ENCODE data around the gene KLHL5.

KLHL5 gene, protein sequence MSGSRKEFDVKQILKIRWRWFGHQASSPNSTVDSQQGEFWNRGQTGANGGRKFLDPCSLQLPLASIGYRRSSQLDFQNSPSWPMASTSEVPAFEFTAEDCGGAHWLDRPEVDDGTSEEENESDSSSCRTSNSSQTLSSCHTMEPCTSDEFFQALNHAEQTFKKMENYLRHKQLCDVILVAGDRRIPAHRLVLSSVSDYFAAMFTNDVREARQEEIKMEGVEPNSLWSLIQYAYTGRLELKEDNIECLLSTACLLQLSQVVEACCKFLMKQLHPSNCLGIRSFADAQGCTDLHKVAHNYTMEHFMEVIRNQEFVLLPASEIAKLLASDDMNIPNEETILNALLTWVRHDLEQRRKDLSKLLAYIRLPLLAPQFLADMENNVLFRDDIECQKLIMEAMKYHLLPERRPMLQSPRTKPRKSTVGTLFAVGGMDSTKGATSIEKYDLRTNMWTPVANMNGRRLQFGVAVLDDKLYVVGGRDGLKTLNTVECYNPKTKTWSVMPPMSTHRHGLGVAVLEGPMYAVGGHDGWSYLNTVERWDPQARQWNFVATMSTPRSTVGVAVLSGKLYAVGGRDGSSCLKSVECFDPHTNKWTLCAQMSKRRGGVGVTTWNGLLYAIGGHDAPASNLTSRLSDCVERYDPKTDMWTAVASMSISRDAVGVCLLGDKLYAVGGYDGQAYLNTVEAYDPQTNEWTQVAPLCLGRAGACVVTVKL

DNA sequence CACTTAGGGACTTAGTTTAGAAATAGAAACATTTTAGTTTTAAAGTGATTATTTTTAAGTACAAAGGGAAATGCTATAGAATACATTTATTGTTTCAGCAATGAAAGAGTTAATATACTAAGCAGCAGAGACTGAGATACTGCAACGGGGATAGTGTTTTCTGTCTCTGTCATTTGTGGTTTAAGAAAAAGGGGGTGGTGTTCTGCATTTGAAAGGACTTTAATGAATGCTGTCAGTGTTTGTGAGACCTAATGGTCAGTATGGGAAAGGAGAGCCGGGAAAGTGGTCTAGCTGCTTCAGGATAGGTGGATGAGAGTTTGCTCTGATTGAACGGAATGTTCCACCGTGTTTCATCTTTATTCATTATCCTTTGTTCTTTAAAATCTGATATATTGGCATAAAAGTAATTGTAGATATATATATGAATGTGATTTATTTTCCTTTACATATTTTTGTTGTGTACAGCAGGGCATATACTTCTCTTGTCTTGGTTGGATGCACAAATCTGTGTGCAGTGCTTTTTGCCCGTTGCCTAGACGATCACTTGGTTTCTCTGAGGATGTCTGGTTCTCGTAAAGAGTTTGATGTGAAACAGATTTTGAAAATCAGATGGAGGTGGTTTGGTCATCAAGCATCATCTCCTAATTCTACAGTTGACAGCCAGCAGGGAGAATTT is at the start of gene KLHL5:
Gene KLHL5 (plus strand): TSS at position 139 of the 676 bp plus-strand sequence. CDS start 421 bp downstream, at position 560.
- DNase-seq (ENCODE audit: low read depth) = no peak
- TF ChIP-seq, protein P1, sequence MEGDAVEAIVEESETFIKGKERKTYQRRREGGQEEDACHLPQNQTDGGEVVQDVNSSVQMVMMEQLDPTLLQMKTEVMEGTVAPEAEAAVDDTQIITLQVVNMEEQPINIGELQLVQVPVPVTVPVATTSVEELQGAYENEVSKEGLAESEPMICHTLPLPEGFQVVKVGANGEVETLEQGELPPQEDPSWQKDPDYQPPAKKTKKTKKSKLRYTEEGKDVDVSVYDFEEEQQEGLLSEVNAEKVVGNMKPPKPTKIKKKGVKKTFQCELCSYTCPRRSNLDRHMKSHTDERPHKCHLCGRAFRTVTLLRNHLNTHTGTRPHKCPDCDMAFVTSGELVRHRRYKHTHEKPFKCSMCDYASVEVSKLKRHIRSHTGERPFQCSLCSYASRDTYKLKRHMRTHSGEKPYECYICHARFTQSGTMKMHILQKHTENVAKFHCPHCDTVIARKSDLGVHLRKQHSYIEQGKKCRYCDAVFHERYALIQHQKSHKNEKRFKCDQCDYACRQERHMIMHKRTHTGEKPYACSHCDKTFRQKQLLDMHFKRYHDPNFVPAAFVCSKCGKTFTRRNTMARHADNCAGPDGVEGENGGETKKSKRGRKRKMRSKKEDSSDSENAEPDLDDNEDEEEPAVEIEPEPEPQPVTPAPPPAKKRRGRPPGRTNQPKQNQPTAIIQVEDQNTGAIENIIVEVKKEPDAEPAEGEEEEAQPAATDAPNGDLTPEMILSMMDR (IDR thresholded peaks at IDR 0.05; ENCODE audit: control insufficient read depth, extremely low read depth, insufficient read depth) = no peak
- no peak within 1 kb of the TSS for H3K4me3 ChIP-seq (ENCODE audit: low read depth, low read length)

DNA sequence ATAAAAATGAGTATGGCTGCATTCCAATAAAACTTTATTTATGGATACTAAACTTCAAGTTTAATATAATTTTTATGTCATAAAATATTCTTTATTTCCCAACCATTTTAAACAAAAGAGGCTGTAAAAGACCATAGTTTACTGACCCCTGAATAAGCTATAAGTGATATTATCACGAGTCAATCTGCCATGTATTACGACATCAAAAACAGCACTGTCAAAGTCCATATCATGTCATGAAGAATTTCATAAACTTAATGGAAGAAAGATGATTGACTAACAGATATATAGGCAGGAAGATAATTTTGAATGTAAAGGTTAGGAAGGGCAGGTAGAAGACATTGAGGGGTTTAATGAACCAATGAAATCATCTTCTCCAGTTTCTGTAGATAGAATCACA is 48.0 kb upstream of the KLHL5 start:
- TF ChIP-seq, protein P1 (IDR thresholded peaks at IDR 0.05; ENCODE audit: control insufficient read depth, extremely low read depth, insufficient read depth) = no peak
- no peak overlapping the region for H3K4me3 ChIP-seq (ENCODE audit: low read depth, low read length)
- DNase-seq (ENCODE audit: low read depth) = no peak

DNA sequence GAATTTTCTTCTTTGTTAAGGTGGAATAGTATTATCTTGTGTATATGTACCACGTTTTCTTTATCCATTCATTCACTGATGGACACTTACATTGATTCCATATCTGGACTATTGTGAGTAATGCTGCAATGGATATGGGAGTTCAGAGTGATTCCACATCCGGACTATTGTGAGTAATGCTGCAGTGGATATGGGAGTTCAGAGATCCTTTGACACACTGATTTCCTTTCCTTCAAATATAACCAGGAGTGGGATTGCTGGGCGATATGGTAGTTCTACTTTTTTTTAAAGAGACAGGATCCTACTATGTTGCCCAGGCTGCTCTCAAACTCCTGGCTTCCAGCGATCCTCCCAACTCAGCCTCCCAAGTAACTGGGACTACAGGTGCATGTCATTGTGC is 41.9 kb upstream of the KLHL5 start:
- TF ChIP-seq, protein P1 (IDR thresholded peaks at IDR 0.05; ENCODE audit: control insufficient read depth, extremely low read depth, insufficient read depth) = no peak
- no peak for DNase-seq (ENCODE audit: low read depth)

DNA sequence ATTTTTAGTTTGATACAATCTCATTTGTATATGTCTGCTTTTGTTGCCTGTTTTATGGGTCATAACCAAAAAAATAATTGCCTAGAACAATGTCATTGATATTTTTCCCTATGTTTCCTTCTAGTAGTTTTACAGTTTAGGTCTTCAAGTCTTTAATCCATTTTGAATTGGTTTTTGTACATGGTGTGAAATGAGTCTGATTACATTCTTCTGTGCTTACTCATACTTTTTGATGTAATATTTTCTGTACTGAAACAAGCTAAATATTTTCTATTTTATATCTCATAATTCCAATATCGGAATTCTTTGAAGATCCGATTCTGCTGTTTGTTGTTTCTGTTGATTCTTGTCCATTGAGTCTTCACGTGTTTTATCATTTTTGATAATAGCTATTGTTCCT is 40.4 kb upstream of the KLHL5 start:
- DNase-seq (ENCODE audit: low read depth) = no peak
- TF ChIP-seq, protein P1 (IDR thresholded peaks at IDR 0.05; ENCODE audit: control insufficient read depth, extremely low read depth, insufficient read depth) = no peak
- H3K4me3 ChIP-seq (ENCODE audit: low read depth, low read length) = no peak overlapping the region

More for the DNA sequence above, 41.9 kb upstream of the KLHL5 start:
- no peak overlapping the region for H3K4me3 ChIP-seq (ENCODE audit: low read depth, low read length)

DNA sequence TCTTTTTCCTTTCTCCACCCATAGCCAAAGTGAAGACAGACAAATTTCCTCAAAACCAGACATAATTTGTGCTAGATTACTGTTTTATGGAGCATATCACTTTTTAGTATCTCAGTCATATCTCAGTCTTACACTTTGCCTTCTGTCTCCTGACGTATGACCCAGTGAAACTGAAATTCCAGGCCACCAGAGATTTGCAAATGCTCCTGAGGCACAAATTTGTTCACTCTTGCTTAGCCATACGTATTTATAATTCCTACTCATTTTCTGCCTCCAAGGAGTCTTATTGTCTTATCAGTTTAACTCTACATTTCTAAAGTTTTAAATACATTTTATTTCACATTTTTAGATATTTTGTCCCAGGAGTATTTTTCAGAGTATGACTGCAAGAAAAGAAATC is 39.8 kb upstream of the KLHL5 start:
- no peak overlapping the region for H3K4me3 ChIP-seq (ENCODE audit: low read depth, low read length)
- TF ChIP-seq, protein P1 (IDR thresholded peaks at IDR 0.05; ENCODE audit: control insufficient read depth, extremely low read depth, insufficient read depth) = no peak
- DNase-seq (ENCODE audit: low read depth) = no peak

DNA sequence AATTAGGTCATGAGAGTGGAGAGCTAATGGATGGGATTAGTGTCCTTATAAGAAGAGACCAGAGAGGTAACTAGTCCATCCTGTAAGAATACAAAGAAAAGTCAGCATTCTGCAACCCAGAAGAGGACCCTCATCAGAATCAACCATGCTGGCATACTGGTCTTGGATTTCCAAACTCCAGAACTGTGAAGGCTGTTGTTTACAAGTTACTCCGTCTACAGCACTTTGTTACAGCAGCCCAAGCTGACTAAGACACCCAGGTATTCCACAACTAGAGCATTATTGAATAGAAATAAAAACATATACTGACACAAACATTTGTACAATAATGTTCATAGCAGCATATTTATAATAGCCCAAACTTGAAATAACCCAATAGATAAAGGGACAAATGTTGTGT is 39.0 kb upstream of the KLHL5 start:
- DNase-seq (ENCODE audit: low read depth) = no peak
- H3K4me3 ChIP-seq (ENCODE audit: low read depth, low read length) = no peak overlapping the region
- TF ChIP-seq, protein P1 (IDR thresholded peaks at IDR 0.05; ENCODE audit: control insufficient read depth, extremely low read depth, insufficient read depth) = no peak
